Midbrain (tissue), 1 donor: ENCODE results near the gene DEXI.

Experiments used
- DNase-seq: peaks from one replicate; lab custom pipeline; 2025; lab: John Stamatoyannopoulos, UW

Gene DEXI

GRCh38 chr16:10892782-10893318 is 49.4 kb downstream of the DEXI start:
- no peak for DNase-seq

GRCh38 chr16:10889855-10890254 is 52.4 kb downstream of the DEXI start:
- DNase-seq, result no peak

GRCh38 chr16:10888320-10888937 is 53.8 kb downstream of the DEXI start:
- no peak for DNase-seq

DNA sequence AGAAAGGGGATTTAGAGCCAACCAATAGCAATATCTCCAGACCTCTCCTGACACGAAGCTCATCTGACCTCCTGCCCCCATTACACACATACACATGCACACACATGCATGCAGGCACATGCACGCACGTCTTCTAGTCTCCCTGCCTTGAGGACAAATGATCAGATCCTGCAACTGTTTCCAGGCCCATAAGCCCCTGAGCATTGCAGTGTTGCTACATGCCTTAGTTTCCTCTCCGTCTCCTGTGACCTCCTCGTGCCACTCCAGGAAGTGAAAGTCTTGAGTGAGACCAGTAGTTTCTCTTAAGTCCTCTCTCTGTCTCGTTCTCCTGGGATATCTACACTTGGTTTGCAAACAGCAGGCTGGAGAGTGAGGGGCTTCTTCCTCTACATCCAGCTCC is 57.0 kb downstream of the DEXI start:
- DNase-seq, result no peak

GRCh38 chr16:10883004-10883403 is 59.3 kb downstream of the DEXI start:
- DNase-seq, result no peak

GRCh38 chr16:10881479-10882030 is 60.7 kb downstream of the DEXI start:
- DNase-seq, result no peak

GRCh38 chr16:10880594-10881452 is 61.4 kb downstream of the DEXI start:
- DNase-seq, result no peak

- DNase-seq, result no peak
These were observed 62.3 kb downstream of the DEXI start for GRCh38 chr16:10879681-10880589.
